Activated CD4-positive, alpha-beta T cell treated with anti-CD3 and anti-CD28 coated beads, Interleukin-2, amount 10 ng/mL, durations not matched to agents 7 days and 5 days (primary cell): Measurements from ENCODE around the gene TFAP2D. TPM values are rescaled to one million over a fixed set of nuclear protein-coding genes. Genes with fewer than 3 reads are reported as not detected.
A peak's percentile ranks its signal among the peaks of the same experiment; 100 is the strongest.

ENCODE experiments used
- CTCF ChIA-PET: fragments of 350-600 bp; sonication (Branson Sonifier 250); formaldehyde crosslinking; loops from one replicate; lab custom pipeline; 2021; ENCODE audit warnings: antibody characterized with exemption; lab: Charles Lee
- POLR2A ChIA-PET: fragments of 350-600 bp; sonication (Branson Sonifier 250); formaldehyde crosslinking; loops from one replicate; lab custom pipeline; 2021; ENCODE audit warnings: antibody characterized with exemption; lab: Charles Lee
- DNase-seq: peaks from one replicate; pipeline ENCODE4 v3.0.0-alpha.2; 2020
- H3K27ac Mint-ChIP-seq: one replicate; pipeline ENCODE4 v1.8.0; 2021; ENCODE audit warnings: mild to moderate bottlenecking, moderate library complexity, mixed read lengths
- H3K27me3 Mint-ChIP-seq: one replicate; pipeline ENCODE4 v1.8.0; 2021; ENCODE audit warnings: mixed read lengths
- H3K36me3 Mint-ChIP-seq: one replicate; pipeline ENCODE4 v1.8.0; 2021; ENCODE audit warnings: low read depth, mixed read lengths
- H3K4me1 Mint-ChIP-seq: one replicate; pipeline ENCODE4 v1.8.0; 2021; ENCODE audit warnings: mixed read lengths
- H3K4me3 Mint-ChIP-seq: one replicate; pipeline ENCODE4 v1.8.0; 2021; ENCODE audit warnings: mild to moderate bottlenecking, moderate library complexity, mixed read lengths
- H3K9me3 Mint-ChIP-seq: one replicate; pipeline ENCODE4 v1.8.0; 2021; ENCODE audit warnings: mixed read lengths
- total RNA-seq, 2 experiments: library from RNA; stranded (reverse); gene quantifications; one replicate each; pipeline ENCODE4 v1.2.3, GENCODE V29; 2021

Gene TFAP2D
- total RNA-seq, 2 experiments from 2014 or later: not detected

DNA sequence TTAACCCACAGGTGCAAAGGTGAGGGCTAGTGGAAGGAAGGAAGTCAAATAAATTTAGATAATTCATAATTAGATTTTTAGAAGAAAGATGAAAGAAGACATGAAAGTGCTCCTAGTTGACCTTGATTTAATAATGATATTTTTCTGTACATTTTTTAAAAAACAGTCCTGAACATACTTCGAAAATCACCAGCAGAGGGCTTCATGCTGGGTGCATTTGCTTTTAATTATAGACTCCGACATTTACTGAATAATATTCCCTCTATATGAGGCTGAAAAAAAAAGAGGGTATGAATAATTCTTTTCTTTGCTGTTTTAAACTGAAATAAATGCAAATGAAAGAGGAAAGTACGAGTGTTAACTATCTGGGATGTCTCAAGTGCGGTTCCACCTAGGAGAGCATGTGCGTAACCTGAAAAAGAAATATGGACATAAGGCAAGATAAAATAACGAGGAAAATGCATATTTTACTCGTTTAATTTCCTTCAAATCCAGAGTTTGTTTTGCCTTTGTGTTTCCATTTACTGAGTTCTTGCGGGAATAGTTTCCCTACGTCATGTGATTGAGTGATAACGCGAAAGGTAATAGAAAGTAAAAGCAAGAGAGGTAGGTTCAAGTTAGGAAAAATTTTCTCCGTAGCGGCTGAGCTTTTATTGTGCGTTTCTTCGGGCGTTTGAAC, 102.2 kb downstream of the TFAP2D start:
- Mint-ChIP-seq H3K9me3 (no peaks in the 10 kb centered on the region), H3K4me1 (peaks cover 6% of the 10 kb centered on the region), H3K36me3 (peaks cover 3% of the 10 kb centered on the region), H3K4me3 (peak overlapping the region; percentile 82), H3K27ac (no peak overlapping the region), H3K27me3 (peaks cover 50% of the 10 kb centered on the region)
- POLR2A ChIA-PET: no interaction called here
- CTCF ChIA-PET: no interaction called here
- no peak for DNase-seq

DNA sequence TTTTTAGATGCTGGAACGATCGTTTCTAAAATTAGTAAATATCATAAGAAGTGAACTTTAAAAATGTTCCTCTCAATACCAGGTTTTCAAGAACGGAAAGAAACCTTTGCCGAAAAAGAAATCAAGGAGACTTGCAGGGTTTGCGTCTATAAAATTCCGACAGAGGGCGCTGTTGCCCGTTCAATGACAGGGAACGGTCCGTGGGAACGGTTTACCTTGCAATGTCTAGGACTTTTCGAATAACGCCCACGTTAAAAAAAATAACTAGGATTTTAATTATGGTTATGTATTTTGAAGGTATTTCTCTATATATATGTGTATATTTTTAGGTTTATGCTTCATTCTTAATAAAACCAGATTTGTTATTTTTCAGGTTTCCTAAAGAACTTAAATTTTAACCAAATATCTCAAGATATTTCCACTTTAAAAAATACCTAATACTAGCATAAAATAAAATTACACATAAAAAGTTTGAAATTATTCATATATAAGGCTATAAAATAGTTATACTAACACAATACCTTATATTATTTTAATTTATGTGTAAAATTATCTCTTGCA, 102.9 kb downstream of the TFAP2D start:
- peak overlapping the region; percentile 82 for H3K4me3 Mint-ChIP-seq
- ChIA-PET CTCF (no interaction called here), POLR2A (no interaction called here)
- peaks cover 57% of the 10 kb centered on the region for H3K27me3 Mint-ChIP-seq
- peak; percentile 76 for DNase-seq
- no peak overlapping the region for H3K27ac Mint-ChIP-seq
- H3K36me3 Mint-ChIP-seq: peaks cover 3% of the 10 kb centered on the region
- peaks cover 6% of the 10 kb centered on the region for H3K4me1 Mint-ChIP-seq
- H3K9me3 Mint-ChIP-seq: no peaks in the 10 kb centered on the region

DNA sequence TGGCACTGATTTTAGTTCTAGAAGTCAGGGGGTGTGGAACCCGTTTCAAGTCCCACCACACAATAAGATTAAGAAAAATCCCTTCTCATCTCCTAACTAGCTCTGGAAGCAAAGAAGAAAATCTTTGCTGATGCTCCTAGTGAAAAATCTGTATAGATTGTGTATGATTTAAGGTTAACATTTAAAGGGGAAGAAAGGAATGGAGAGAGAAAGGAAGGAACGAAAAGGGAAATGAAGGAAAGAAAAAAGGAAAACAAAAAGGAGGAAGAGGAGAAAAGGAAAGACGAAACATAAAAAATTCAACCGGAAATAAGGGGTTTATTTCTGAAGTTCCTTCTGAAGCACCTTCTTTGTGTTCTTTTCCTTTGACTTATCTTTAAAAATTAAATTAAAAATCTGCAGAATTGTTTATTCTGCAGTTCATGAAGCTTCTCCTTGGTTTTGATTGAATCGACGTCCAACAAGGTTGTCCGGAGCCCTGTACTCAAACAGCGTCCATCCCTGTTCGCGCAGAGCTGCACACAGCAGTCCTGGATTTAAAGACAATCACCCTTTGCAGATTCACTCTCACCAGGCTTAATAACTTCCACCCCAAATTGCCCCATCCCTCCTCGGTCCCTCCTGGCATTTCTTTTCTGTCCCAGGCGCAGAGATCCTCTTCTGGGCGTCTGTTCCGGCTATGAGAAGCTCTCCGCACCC, 103.8 kb downstream of the TFAP2D start:
- CTCF ChIA-PET: no interaction called here

DNA sequence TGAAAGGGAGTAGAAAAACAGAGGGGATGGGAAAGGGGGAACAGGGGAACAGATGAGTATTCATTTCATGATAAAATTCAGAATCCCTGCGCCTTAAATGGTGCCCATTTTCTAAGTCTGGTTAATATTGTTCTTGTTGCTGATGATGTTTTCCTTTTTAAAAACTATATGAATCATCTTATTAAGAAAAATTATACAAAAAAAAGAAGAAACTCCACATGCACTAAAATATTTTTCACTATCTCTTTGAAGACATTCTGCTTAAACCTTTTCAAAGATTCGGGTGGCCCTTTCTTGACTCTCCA, 104.3 kb downstream of the TFAP2D start:
- H3K27me3 Mint-ChIP-seq: peaks cover 69% of the 10 kb centered on the region

More for the DNA sequence above, 103.8 kb downstream of the TFAP2D start:
- peaks cover 64% of the 10 kb centered on the region for H3K27me3 Mint-ChIP-seq
- POLR2A ChIA-PET: no interaction called here
- H3K4me3 Mint-ChIP-seq: no peak overlapping the region
- peaks cover 3% of the 10 kb centered on the region for H3K36me3 Mint-ChIP-seq
- H3K27ac Mint-ChIP-seq: no peak overlapping the region
- DNase-seq: no peak
- H3K4me1 Mint-ChIP-seq: peaks cover 6% of the 10 kb centered on the region
- no peaks in the 10 kb centered on the region for H3K9me3 Mint-ChIP-seq

DNA sequence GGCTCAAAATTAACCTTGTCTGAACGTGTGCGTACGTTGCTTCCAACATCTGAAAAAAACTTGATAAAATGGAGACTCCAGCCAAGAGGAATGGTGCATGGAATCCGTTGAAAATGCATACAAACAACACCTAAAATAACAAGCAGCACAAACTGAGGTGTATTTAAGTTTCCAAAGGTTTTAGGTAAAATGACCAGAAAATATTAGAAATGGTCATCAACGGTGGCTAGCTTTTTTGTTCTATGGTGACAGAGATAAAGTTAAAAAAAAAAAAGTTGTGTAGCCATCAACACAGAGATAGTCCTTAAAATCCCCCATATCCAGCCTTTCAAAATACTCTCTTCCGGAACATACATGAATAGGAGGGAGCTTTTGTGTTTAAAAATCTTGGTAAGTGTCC, 104.7 kb downstream of the TFAP2D start:
- Mint-ChIP-seq H3K27me3 (peaks cover 74% of the 10 kb centered on the region), H3K4me1 (peaks cover 6% of the 10 kb centered on the region)

More for the DNA sequence above, 104.3 kb downstream of the TFAP2D start:
- Mint-ChIP-seq H3K36me3 (peaks cover 3% of the 10 kb centered on the region), H3K4me1 (peaks cover 6% of the 10 kb centered on the region), H3K27ac (no peak overlapping the region), H3K9me3 (no peaks in the 10 kb centered on the region), H3K4me3 (no peak overlapping the region)
- ChIA-PET CTCF (no interaction called here), POLR2A (no interaction called here)
- DNase-seq: no peak

DNA sequence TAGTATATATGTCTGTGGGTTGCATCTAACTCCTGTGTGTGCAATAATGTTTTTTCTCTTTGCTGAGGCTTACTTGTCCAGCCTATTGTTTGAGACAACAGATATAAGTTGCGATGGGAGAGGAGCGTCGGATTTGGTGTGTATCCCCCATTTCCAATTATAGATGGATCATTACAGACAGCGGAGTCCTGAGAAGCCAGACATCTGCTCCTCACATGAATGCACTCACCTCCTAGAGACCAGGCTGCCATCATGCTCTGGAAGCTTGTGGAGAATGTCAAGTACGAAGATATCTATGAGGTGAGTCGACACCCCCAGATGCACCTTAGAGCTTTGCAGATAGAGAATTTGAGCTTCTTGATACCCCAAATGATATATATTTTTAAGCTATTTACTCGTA, 105.3 kb downstream of the TFAP2D start, which contains the start of gene TFAP2B:
Gene TFAP2B (plus strand): TSS at position 199 of the 400 bp plus-strand sequence. CDS start 21 bp downstream, at position 220.
- Mint-ChIP-seq H3K36me3 (peaks cover 3% of the 10 kb centered on the region), H3K27ac (no peak within 1 kb of the TSS), H3K9me3 (no peaks in the 10 kb centered on the region), H3K27me3 (peaks cover 79% of the 10 kb centered on the region), H3K4me3 (no peak within 1 kb of the TSS), H3K4me1 (peaks cover 6% of the 10 kb centered on the region)
- DNase-seq: no peak
- ChIA-PET CTCF (no interaction called here), POLR2A (no interaction called here)

More for the DNA sequence above, 104.7 kb downstream of the TFAP2D start:
- no peak for DNase-seq
- H3K4me3 Mint-ChIP-seq: no peak overlapping the region
- H3K27ac Mint-ChIP-seq: no peak overlapping the region
- no peaks in the 10 kb centered on the region for H3K9me3 Mint-ChIP-seq
- ChIA-PET CTCF (no interaction called here), POLR2A (no interaction called here)
- peaks cover 3% of the 10 kb centered on the region for H3K36me3 Mint-ChIP-seq

DNA sequence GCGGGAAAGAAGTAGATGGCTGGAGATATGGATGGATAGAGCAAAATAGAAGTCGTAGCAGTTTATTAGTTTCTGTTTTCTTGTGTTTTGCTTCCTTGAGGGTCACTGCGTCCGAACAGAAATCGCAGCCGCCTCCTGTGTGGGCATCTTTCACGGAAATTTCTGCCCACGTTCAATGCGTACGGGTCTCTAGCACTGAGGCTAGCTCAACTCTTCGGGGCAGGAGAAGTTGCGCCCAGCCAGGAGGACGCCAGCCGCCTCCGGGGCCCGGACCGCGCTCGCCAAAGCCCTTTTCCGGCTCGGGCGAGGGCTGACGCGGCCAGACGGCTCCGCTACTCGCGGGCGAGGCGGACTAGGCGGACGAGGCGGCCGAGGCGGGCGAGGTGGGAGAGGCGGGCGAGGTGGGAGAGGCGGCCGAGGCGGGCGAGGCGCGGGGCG, 106.2 kb downstream of the TFAP2D start:
- peaks cover 80% of the 10 kb centered on the region for H3K27me3 Mint-ChIP-seq
- peaks cover 6% of the 10 kb centered on the region for H3K4me1 Mint-ChIP-seq
- no peak overlapping the region for H3K4me3 Mint-ChIP-seq
- no peaks in the 10 kb centered on the region for H3K9me3 Mint-ChIP-seq
- ChIA-PET CTCF (no interaction called here), POLR2A (no interaction called here)
- no peak overlapping the region for H3K27ac Mint-ChIP-seq
- H3K36me3 Mint-ChIP-seq: peaks cover 3% of the 10 kb centered on the region
- no peak for DNase-seq

DNA sequence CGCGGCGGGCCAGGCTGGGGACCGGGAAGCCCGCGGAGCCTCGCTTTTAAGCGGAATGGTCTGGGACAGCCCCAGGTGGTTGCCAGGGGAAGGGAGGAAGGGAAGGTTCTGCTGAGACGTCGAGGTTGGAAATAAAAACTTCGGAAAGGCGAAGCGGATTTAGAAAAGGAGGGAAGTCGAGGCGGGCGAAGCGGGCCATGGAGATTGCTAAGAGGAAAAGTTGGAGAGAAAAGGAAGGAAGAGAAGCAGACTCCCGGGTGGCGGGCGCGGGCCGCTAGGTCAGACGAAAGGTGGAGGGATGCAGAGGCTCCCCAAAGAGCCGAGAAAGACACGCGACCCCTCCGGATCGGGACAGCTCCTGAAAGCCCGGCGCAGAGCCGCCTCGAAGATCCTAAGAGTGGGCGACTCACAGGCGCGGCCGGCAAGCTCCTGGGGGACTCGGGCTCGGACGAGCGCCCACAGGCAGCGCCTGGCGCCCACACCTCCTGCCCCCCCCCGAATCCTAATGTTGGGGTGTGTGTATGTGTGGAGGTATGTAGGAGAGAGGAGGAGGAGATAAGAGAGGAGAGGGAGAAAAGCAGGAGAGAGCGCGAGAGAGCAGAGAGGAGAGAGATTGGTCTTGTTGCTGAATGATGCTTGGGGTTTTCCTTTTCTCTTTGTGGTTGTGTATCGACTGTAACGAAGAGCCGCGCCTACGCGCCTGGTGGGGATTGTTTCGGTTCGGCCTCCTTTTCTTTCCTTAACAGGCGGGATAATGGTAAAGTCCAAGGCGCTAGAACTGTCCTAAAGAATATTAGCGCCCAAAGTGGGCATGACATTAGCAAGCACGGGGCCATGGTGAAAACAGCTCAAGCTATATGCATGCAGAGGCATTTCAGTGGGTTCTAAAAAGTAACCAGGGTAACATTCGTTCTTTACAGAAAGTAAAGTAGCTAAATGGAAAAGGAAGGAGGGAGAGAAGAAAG, 106.9 kb downstream of the TFAP2D start:
- Mint-ChIP-seq H3K27me3 (peaks cover 83% of the 10 kb centered on the region), H3K4me1 (peaks cover 6% of the 10 kb centered on the region), H3K4me3 (no peak overlapping the region), H3K9me3 (no peaks in the 10 kb centered on the region), H3K27ac (peak overlapping the region; percentile 31), H3K36me3 (peaks cover 3% of the 10 kb centered on the region)
- CTCF ChIA-PET: interaction anchor here (1.1 kb wide), 1 partner anchor 103 kb away, joined by 3 read pairs; no protein-coding TSS in a partner anchor
- DNase-seq: no peak
- POLR2A ChIA-PET: no interaction called here

DNA sequence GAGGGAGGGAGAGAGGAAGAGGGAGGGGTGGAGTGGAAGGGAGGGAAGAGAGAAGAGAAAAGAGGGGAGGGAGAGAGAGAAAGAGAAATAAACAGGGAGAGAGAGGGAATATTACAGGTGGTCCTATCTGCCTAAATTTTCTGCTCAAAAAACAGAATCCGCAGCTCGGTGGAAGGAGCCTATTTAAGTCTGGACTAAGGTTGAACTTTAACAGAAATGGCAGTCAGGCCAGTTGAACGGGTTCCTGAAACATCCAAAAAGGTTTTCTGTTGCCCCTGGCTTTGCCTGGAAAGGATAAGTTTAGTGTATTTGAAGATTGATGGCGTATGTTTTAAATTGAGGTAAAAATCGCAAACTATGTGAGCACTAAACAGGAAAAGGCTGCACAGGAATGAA, 107.5 kb downstream of the TFAP2D start:
- H3K27ac Mint-ChIP-seq: no peak overlapping the region
- H3K9me3 Mint-ChIP-seq: no peaks in the 10 kb centered on the region
- ChIA-PET POLR2A (no interaction called here), CTCF (interaction anchor here (1.1 kb wide), 1 partner anchor 103 kb away, joined by 3 read pairs; no protein-coding TSS in a partner anchor)
- peaks cover 6% of the 10 kb centered on the region for H3K4me1 Mint-ChIP-seq
- H3K27me3 Mint-ChIP-seq: peaks cover 86% of the 10 kb centered on the region
- DNase-seq: no peak
- H3K36me3 Mint-ChIP-seq: peaks cover 3% of the 10 kb centered on the region
- H3K4me3 Mint-ChIP-seq: no peak overlapping the region

DNA sequence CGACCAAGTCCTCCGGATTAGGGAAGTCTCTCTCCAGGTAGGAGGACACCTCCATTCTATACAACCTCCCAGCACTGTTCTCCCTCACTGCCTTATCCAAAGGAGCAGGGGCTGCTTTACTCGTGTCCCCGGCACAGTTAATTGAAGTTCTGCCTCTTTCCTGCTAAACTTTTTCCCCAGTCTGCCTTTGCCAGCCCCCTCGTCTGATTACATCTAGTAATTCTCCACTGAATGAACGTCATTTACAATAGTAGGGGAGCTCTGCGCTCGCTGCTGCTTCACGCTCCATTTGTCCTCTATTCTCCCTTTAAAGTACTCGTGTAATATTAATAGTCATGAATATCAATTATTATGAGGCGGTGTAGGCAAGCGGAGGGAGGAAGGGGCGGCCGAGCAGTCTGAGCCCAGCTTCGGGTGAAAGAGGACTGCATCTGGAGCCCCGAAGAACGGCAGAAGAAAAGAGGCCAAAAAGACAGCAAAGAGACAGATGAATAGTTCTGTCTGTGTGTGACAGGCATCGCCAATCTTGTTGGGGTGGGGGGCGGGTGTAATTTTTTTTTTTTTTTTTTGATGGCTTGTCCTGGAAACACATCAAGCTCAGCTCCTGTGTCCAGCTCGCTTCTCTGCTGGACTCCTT, 108.2 kb downstream of the TFAP2D start:
- CTCF ChIA-PET: no interaction called here
- H3K27ac Mint-ChIP-seq: no peak overlapping the region

DNA sequence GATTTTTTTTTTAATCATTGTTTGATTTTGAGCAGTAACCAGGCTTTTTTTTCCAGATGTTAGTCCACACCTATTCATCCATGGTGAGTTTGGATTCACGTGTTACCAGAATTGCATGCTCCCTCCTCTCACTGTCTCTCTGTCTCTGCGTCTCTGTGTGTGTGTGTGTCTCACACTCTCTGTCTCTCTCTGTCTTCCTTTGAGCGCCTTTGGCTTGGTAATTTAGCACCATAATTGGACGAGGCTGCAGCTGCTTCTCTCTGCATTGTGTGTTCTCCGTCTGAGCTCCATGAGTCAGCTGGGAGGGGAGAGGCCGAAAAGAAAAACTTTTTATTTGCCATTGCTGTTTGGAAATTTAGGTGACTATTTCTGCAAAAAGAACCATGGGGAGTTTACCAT, 108.8 kb downstream of the TFAP2D start:
- no peak for DNase-seq
- Mint-ChIP-seq H3K36me3 (peaks cover 3% of the 10 kb centered on the region), H3K27ac (no peak overlapping the region), H3K9me3 (no peaks in the 10 kb centered on the region), H3K4me1 (peaks cover 4% of the 10 kb centered on the region), H3K4me3 (no peak overlapping the region), H3K27me3 (peaks cover 92% of the 10 kb centered on the region)
- CTCF ChIA-PET: no interaction called here
- POLR2A ChIA-PET: no interaction called here

More for the DNA sequence above, 108.2 kb downstream of the TFAP2D start:
- Mint-ChIP-seq H3K4me1 (peaks cover 4% of the 10 kb centered on the region), H3K9me3 (no peaks in the 10 kb centered on the region), H3K27me3 (peaks cover 92% of the 10 kb centered on the region), H3K36me3 (peaks cover 3% of the 10 kb centered on the region), H3K4me3 (no peak overlapping the region)
- POLR2A ChIA-PET: no interaction called here
- DNase-seq: no peak
